OCI-LY3 (cell line): Measurements from ENCODE around the gene TANGO6.

Experiments
- CTCF ChIP-seq: fragments of 200-600, 300-600 bp; sonication (generic); IDR thresholded peaks from 2 replicates; pipeline ENCODE4 v1.5.1; 2014; ENCODE audit warnings: antibody characterized with exemption, low read length, low read depth
- EZH2phosphoT487 ChIP-seq: fragments of 200-600 bp; shearing (Covaris generic); IDR thresholded peaks from 2 replicates; pipeline ENCODE4 v1.6.1; 2018; ENCODE audit warnings: antibody characterized with exemption, mixed run types, low read depth

- TF ChIP-seq CTCF (no peak), EZH2phosphoT487 (no peak)
Measured at GRCh38 chr16:69115361-69115760, 272.0 kb downstream of the TANGO6 start.
